ENCODE results near the gene CLASP2.
A peak's percentile ranks its signal among the peaks of the same experiment; 100 is the strongest.

CLASP2 gene

GRCh38 chr3:33699275-33699674, 18.8 kb downstream of the CLASP2 start:
- Histone ChIP-seq H3K36me3 (ENCODE audit: insufficient read depth, low read length) (peaks cover 15% of the 10 kb centered on the region; the same call in 1 of the 2 replicates), H3K9me3 (ENCODE audit: insufficient read depth, low read length, severe bottlenecking) (peaks cover 15% of the 10 kb centered on the region), H3K79me2 (ENCODE audit: insufficient read depth, low read length) (peaks cover 70% of the 10 kb centered on the region), H3K4me2 (ENCODE audit: insufficient read depth, low read length) (no peak overlapping the region), H3K4me1 (ENCODE audit: insufficient read depth, low read length) (no peaks in the 10 kb centered on the region), H3K27me3 (ENCODE audit: insufficient read depth, low read length, poor library complexity) (no peaks in the 10 kb centered on the region), H3K9ac (ENCODE audit: low read depth, low read length) (no peak overlapping the region), H2AFZ (ENCODE audit: low read depth, low read length) (no peak overlapping the region), H4K20me1 (ENCODE audit: insufficient read depth, low read length) (no peaks in the 10 kb centered on the region), H3K4me3 (ENCODE audit: low read depth in 1 of 2, low read length in 2 of 2) (no peak overlapping the region), H3K27ac (ENCODE audit: low read length) (no peak overlapping the region)
- DNase-seq, result no peak
- TF ChIP-seq CTCF (IDR thresholded peaks at IDR 0.05; ENCODE audit: borderline replicate concordance, extremely low read depth, low read length, poor library complexity, severe bottlenecking), result no peak
- no peak for TF ChIP-seq EZH2 (IDR thresholded peaks at IDR 0.05; ENCODE audit: borderline replicate concordance, low read depth, low read length, severe bottlenecking)
- no peak for ATAC-seq (ENCODE audit: insufficient read depth, low read depth)

- no peaks in the 10 kb centered on the region for H3K27me3 ChIP-seq (ENCODE audit: insufficient read depth, low read length, poor library complexity)
- DNase-seq, result no peak
- H2AFZ ChIP-seq (ENCODE audit: low read depth, low read length), result no peak overlapping the region
- H3K4me2 ChIP-seq (ENCODE audit: insufficient read depth, low read length), result no peak overlapping the region
- no peak overlapping the region for H3K4me3 ChIP-seq (ENCODE audit: low read depth in 1 of 2, low read length in 2 of 2)
- peaks cover 37% of the 10 kb centered on the region for H3K79me2 ChIP-seq (ENCODE audit: insufficient read depth, low read length)
- no peak overlapping the region for H3K9ac ChIP-seq (ENCODE audit: low read depth, low read length)
- H3K9me3 ChIP-seq (ENCODE audit: insufficient read depth, low read length, severe bottlenecking), result no peaks in the 10 kb centered on the region
- no peaks in the 10 kb centered on the region for H4K20me1 ChIP-seq (ENCODE audit: insufficient read depth, low read length)
- peaks cover 18% of the 10 kb centered on the region; the same call in 1 of the 2 replicates for H3K36me3 ChIP-seq (ENCODE audit: insufficient read depth, low read length)
- no peak for TF ChIP-seq CTCF (IDR thresholded peaks at IDR 0.05; ENCODE audit: borderline replicate concordance, extremely low read depth, low read length, poor library complexity, severe bottlenecking)
- TF ChIP-seq EZH2 (IDR thresholded peaks at IDR 0.05; ENCODE audit: borderline replicate concordance, low read depth, low read length, severe bottlenecking), result no peak
- no peaks in the 10 kb centered on the region for H3K4me1 ChIP-seq (ENCODE audit: insufficient read depth, low read length)
- no peak for ATAC-seq (ENCODE audit: insufficient read depth, low read depth)
- H3K27ac ChIP-seq (ENCODE audit: low read length), result no peak overlapping the region
Measured at GRCh38 chr3:33694944-33695343, 23.1 kb downstream of the CLASP2 start.

GRCh38 chr3:33690341-33690740, 27.7 kb downstream of the CLASP2 start:
- no peaks in the 10 kb centered on the region for H4K20me1 ChIP-seq (ENCODE audit: insufficient read depth, low read length)
- H2AFZ ChIP-seq (ENCODE audit: low read depth, low read length), result no peak overlapping the region
- peaks cover 9% of the 10 kb centered on the region; the same call in 1 of the 2 replicates for H3K79me2 ChIP-seq (ENCODE audit: insufficient read depth, low read length)
- no peak overlapping the region for H3K9ac ChIP-seq (ENCODE audit: low read depth, low read length)
- no peak overlapping the region for H3K4me2 ChIP-seq (ENCODE audit: insufficient read depth, low read length)
- no peak overlapping the region for H3K4me3 ChIP-seq (ENCODE audit: low read depth in 1 of 2, low read length in 2 of 2)
- H3K27me3 ChIP-seq (ENCODE audit: insufficient read depth, low read length, poor library complexity), result no peaks in the 10 kb centered on the region
- DNase-seq (no peak), ATAC-seq (ENCODE audit: insufficient read depth, low read depth) (peak; percentile 44; the same call in 1 of the 3 replicates)
- TF ChIP-seq CTCF (IDR thresholded peaks at IDR 0.05; ENCODE audit: borderline replicate concordance, extremely low read depth, low read length, poor library complexity, severe bottlenecking) (no peak), EZH2 (IDR thresholded peaks at IDR 0.05; ENCODE audit: borderline replicate concordance, low read depth, low read length, severe bottlenecking) (no peak)
- no peaks in the 10 kb centered on the region for H3K4me1 ChIP-seq (ENCODE audit: insufficient read depth, low read length)
- no peaks in the 10 kb centered on the region for H3K9me3 ChIP-seq (ENCODE audit: insufficient read depth, low read length, severe bottlenecking)
- H3K27ac ChIP-seq (ENCODE audit: low read length), result no peak overlapping the region
- peaks cover 26% of the 10 kb centered on the region; the same call in 1 of the 2 replicates for H3K36me3 ChIP-seq (ENCODE audit: insufficient read depth, low read length)

Data from DND-41 (cell line).